SK-N-SH treated with all-trans-retinoic acid at 6 μM for 48 hours (cell line): Measurements from ENCODE around the gene CD274.
"Not testable (repeated sequence)": the region's sequence is repeated elsewhere in the genome, so short reads cannot be mapped to it uniquely, and the experiment has no call there.

ENCODE experiments used
- ATAC-seq: fragments of 200-7000 bp; cut with Tn5 transposase; 3 replicates; pipeline ENCODE4 v1.9.1; 2020; ENCODE audit warnings: mild to moderate bottlenecking, moderate library complexity
- BACH2 ChIP-seq: fragments of 250-450 bp; sonication (Bioruptor Pico); IDR thresholded peaks from 2 replicates; pipeline ENCODE4 v1.9.0; 2021; ENCODE audit warnings: mild to moderate bottlenecking, borderline replicate concordance
- CSDC2 ChIP-seq: fragments of 250-450 bp; sonication (Bioruptor Pico); IDR thresholded peaks from 2 replicates; pipeline ENCODE4 v1.5.0; 2020; ENCODE audit warnings: mild to moderate bottlenecking, moderate library complexity
- ESRRG ChIP-seq: fragments of 250-450 bp; sonication (Bioruptor Pico); IDR thresholded peaks from 2 replicates; pipeline ENCODE4 v1.6.1; 2021; ENCODE audit warnings: mild to moderate bottlenecking
- ISL1 ChIP-seq: fragments of 250-450 bp; sonication (Bioruptor Pico); IDR thresholded peaks from 2 replicates; pipeline ENCODE4 v2.1.2; 2022; ENCODE audit warnings: mild to moderate bottlenecking, moderate library complexity
- OSR1 ChIP-seq: fragments of 250-450 bp; sonication (Bioruptor Pico); IDR thresholded peaks from 2 replicates; pipeline ENCODE4 v1.8.0; 2022; ENCODE audit warnings: moderate library complexity, mild to moderate bottlenecking, inconsistent platforms
- PPARA ChIP-seq: fragments of 250-450 bp; sonication (Bioruptor Pico); IDR thresholded peaks from 2 replicates; pipeline ENCODE4 v1.5.0; 2020; ENCODE audit warnings: mild to moderate bottlenecking, borderline replicate concordance
- RARB ChIP-seq: fragments of 250-450 bp; sonication (Bioruptor Pico); IDR thresholded peaks from 2 replicates; pipeline ENCODE4 v1.8.0; 2021; ENCODE audit warnings: mild to moderate bottlenecking, moderate library complexity
- SNAI2 ChIP-seq: fragments of 250-450 bp; sonication (Bioruptor Pico); IDR thresholded peaks from 2 replicates; pipeline ENCODE4 v1.5.0; 2020; ENCODE audit warnings: mild to moderate bottlenecking, moderate library complexity
- TCF4 ChIP-seq: fragments of 250-450 bp; sonication (Bioruptor Pico); IDR thresholded peaks from 2 replicates; pipeline ENCODE4 v1.8.0; 2021; ENCODE audit warnings: mild to moderate bottlenecking, moderate library complexity, borderline replicate concordance
- TOX ChIP-seq: fragments of 250-450 bp; sonication (Bioruptor Pico); IDR thresholded peaks from 2 replicates; pipeline ENCODE4 v1.8.0; 2021; ENCODE audit warnings: mild to moderate bottlenecking, moderate library complexity, borderline replicate concordance
- ZC3H10 ChIP-seq: fragments of 250-450 bp; sonication (Bioruptor Pico); IDR thresholded peaks from 2 replicates; pipeline ENCODE4 v1.5.1; 2021; ENCODE audit warnings: mild to moderate bottlenecking, moderate library complexity
- ZFP3 ChIP-seq: fragments of 250-450 bp; sonication (Bioruptor Pico); IDR thresholded peaks from 2 replicates; pipeline ENCODE4 v1.5.0; 2020; ENCODE audit warnings: mild to moderate bottlenecking, moderate library complexity
- ZFP30 ChIP-seq: fragments of 450-650 bp; formaldehyde crosslinking; IDR thresholded peaks from 2 replicates; pipeline ENCODE4 v1.5.0; 2022; ENCODE audit warnings: mild to moderate bottlenecking, moderate library complexity
- ZNF70 ChIP-seq: fragments of 450-650 bp; formaldehyde crosslinking; IDR thresholded peaks from 2 replicates; pipeline ENCODE4 v1.5.0; 2020; ENCODE audit warnings: mild to moderate bottlenecking, moderate library complexity
- ZNF8 ChIP-seq: fragments of 450-650 bp; formaldehyde crosslinking; IDR thresholded peaks from 2 replicates; pipeline ENCODE4 v1.5.0; 2020; ENCODE audit warnings: mild to moderate bottlenecking, moderate library complexity
- TF ChIP-seq, protein P1 (sequence below): fragments of 250-450 bp; sonication (Bioruptor Pico); IDR thresholded peaks from 2 replicates; pipeline ENCODE4 v1.5.0; 2020; ENCODE audit warnings: mild to moderate bottlenecking, moderate library complexity
- TF ChIP-seq, protein P2 (sequence below): fragments of 250-450 bp; sonication (Bioruptor Pico); IDR thresholded peaks from 2 replicates; pipeline ENCODE4 v1.5.1; 2020; ENCODE audit warnings: low read depth, mild to moderate bottlenecking, moderate library complexity
- TF ChIP-seq, protein P3 (sequence below): fragments of 250-450 bp; sonication (Bioruptor Pico); IDR thresholded peaks from 2 replicates; pipeline ENCODE4 v1.8.0; 2021; ENCODE audit warnings: low read depth, mild to moderate bottlenecking, moderate library complexity, borderline replicate concordance
- TF ChIP-seq, protein P4 (sequence below): fragments of 250-450 bp; sonication (Bioruptor Pico); IDR thresholded peaks from 2 replicates; pipeline ENCODE4 v1.5.1; 2021; ENCODE audit warnings: mild to moderate bottlenecking, moderate library complexity
- TF ChIP-seq, protein P5 (sequence below): fragments of 250-450 bp; sonication (Bioruptor Pico); IDR thresholded peaks from 2 replicates; pipeline ENCODE4 v1.8.0; 2020; ENCODE audit warnings: mild to moderate bottlenecking, moderate library complexity, borderline replicate concordance

CD274 gene

DNA sequence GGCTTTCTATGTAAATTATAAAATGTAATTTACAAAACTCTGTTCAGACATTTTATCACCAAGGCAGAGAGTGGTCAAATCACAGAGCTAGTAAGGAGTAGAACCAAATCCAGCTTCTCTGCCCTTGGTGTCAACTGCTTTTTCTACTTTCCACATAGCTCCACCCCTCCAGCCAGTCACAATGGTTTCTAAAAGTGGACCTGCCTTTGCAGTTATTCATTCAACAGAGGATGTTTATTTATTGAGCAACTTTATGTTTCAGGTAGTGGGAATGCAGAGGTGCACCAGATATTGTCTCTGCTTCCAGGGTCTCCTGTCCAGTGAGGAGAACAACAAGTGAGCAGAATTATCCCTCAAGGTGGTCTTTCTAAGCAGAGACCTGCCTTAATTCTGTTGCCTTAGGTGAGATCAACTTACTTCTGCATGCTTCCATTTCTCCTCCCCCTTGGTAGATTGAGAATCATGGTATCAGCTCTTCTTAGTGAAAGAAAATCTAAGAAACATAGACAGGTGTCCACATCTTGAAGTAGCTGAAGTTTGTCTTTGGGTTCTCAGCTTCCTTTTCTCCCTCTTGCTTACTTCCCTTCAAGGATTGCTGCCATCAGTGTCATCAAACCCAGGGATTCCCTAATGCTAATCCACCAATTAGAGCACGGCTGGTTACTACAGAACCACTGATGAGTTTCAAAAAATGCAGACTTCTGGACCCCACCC is 42.8 kb downstream of the CD274 start:
- ATAC-seq = no peak

DNA sequence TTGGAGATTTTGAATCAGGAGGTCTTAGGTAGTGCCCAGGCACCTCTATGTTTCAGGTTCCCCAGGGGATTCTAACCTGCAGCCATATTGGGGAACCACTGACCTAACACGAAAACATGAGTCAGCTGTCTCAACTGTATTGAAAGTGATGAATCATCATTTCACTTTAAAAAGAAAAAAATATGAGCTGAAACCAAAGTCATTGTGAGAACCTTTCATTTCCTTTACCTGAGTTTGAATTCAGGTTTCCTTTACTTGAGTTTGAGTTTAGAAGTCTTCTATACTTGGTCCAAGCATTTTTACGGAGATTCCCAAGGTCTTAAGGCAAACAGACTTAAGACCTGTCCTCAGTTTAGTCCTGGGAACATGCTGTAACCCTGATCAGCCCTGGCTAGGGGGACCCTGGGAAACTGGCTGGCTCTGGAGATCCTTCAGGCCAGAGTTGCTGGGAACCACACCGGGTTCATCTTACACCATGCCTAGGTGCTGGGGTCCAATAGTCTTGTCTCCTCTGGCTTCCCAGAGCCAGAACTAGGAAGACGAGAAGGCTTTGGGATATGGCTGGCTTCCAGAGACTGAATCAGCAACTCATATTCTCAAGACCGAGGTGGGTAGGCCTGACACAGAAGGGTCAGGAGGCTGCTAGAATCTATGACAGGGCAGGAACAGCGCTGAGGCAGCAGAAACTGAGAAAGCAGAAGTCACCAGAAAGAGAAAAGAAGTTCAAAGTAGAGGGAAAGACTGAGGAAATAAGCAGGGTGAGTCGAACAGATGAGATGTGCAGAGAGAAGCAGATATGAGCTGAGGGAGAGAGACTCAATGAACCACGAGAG is 43.6 kb downstream of the CD274 start:
- peak; percentile 84 for ATAC-seq
- TF ChIP-seq ZC3H10 = no peak
- TF ChIP-seq OSR1 = no peak
- TF ChIP-seq, protein P1, sequence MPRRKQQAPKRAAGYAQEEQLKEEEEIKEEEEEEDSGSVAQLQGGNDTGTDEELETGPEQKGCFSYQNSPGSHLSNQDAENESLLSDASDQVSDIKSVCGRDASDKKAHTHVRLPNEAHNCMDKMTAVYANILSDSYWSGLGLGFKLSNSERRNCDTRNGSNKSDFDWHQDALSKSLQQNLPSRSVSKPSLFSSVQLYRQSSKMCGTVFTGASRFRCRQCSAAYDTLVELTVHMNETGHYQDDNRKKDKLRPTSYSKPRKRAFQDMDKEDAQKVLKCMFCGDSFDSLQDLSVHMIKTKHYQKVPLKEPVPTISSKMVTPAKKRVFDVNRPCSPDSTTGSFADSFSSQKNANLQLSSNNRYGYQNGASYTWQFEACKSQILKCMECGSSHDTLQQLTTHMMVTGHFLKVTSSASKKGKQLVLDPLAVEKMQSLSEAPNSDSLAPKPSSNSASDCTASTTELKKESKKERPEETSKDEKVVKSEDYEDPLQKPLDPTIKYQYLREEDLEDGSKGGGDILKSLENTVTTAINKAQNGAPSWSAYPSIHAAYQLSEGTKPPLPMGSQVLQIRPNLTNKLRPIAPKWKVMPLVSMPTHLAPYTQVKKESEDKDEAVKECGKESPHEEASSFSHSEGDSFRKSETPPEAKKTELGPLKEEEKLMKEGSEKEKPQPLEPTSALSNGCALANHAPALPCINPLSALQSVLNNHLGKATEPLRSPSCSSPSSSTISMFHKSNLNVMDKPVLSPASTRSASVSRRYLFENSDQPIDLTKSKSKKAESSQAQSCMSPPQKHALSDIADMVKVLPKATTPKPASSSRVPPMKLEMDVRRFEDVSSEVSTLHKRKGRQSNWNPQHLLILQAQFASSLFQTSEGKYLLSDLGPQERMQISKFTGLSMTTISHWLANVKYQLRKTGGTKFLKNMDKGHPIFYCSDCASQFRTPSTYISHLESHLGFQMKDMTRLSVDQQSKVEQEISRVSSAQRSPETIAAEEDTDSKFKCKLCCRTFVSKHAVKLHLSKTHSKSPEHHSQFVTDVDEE = no peak
- TF ChIP-seq, protein P2, sequence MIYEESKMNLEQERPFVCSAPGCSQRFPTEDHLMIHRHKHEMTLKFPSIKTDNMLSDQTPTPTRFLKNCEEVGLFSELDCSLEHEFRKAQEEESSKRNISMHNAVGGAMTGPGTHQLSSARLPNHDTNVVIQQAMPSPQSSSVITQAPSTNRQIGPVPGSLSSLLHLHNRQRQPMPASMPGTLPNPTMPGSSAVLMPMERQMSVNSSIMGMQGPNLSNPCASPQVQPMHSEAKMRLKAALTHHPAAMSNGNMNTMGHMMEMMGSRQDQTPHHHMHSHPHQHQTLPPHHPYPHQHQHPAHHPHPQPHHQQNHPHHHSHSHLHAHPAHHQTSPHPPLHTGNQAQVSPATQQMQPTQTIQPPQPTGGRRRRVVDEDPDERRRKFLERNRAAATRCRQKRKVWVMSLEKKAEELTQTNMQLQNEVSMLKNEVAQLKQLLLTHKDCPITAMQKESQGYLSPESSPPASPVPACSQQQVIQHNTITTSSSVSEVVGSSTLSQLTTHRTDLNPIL (CRISPR knock-in tag) = no peak
- no peak for TF ChIP-seq BACH2 (CRISPR knock-in tag)
- TF ChIP-seq ESRRG (CRISPR knock-in tag) = no peak
- no peak for TF ChIP-seq ZFP30 (CRISPR knock-in tag)
- no peak for TF ChIP-seq TCF4 (CRISPR knock-in tag)
- TF ChIP-seq PPARA (CRISPR knock-in tag) = no peak
- TF ChIP-seq ISL1 (CRISPR knock-in tag) = no peak
- TF ChIP-seq RARB = no peak
- TF ChIP-seq, protein P3, sequence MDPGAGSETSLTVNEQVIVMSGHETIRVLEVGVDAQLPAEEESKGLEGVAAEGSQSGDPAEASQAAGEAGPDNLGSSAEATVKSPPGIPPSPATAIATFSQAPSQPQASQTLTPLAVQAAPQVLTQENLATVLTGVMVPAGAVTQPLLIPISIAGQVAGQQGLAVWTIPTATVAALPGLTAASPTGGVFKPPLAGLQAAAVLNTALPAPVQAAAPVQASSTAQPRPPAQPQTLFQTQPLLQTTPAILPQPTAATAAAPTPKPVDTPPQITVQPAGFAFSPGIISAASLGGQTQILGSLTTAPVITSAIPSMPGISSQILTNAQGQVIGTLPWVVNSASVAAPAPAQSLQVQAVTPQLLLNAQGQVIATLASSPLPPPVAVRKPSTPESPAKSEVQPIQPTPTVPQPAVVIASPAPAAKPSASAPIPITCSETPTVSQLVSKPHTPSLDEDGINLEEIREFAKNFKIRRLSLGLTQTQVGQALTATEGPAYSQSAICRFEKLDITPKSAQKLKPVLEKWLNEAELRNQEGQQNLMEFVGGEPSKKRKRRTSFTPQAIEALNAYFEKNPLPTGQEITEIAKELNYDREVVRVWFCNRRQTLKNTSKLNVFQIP (CRISPR knock-in tag) = no peak
- no peak for TF ChIP-seq CSDC2 (CRISPR knock-in tag)
- TF ChIP-seq, protein P4, sequence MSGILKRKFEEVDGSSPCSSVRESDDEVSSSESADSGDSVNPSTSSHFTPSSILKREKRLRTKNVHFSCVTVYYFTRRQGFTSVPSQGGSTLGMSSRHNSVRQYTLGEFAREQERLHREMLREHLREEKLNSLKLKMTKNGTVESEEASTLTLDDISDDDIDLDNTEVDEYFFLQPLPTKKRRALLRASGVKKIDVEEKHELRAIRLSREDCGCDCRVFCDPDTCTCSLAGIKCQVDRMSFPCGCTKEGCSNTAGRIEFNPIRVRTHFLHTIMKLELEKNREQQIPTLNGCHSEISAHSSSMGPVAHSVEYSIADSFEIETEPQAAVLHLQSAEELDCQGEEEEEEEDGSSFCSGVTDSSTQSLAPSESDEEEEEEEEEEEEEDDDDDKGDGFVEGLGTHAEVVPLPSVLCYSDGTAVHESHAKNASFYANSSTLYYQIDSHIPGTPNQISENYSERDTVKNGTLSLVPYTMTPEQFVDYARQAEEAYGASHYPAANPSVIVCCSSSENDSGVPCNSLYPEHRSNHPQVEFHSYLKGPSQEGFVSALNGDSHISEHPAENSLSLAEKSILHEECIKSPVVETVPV = no peak
- no peak for TF ChIP-seq ZFP3 (CRISPR knock-in tag)
- TF ChIP-seq SNAI2 (CRISPR knock-in tag) = no peak
- TF ChIP-seq TOX (CRISPR knock-in tag) = no peak
- no peak for TF ChIP-seq ZNF8
- TF ChIP-seq, all 23 proteins: peak for 0

More for the DNA sequence above, 42.8 kb downstream of the CD274 start:
- TF ChIP-seq CSDC2 (CRISPR knock-in tag) (no peak), ZNF70 (CRISPR knock-in tag) (no peak), RARB (no peak), TOX (CRISPR knock-in tag) (no peak), ESRRG (CRISPR knock-in tag) (no peak), OSR1 (no peak), TCF4 (CRISPR knock-in tag) (no peak), PPARA (CRISPR knock-in tag) (no peak), ISL1 (CRISPR knock-in tag) (no peak)
- TF ChIP-seq, protein P4 = no peak
- TF ChIP-seq, protein P2 (CRISPR knock-in tag) = no peak
- TF ChIP-seq, protein P5, sequence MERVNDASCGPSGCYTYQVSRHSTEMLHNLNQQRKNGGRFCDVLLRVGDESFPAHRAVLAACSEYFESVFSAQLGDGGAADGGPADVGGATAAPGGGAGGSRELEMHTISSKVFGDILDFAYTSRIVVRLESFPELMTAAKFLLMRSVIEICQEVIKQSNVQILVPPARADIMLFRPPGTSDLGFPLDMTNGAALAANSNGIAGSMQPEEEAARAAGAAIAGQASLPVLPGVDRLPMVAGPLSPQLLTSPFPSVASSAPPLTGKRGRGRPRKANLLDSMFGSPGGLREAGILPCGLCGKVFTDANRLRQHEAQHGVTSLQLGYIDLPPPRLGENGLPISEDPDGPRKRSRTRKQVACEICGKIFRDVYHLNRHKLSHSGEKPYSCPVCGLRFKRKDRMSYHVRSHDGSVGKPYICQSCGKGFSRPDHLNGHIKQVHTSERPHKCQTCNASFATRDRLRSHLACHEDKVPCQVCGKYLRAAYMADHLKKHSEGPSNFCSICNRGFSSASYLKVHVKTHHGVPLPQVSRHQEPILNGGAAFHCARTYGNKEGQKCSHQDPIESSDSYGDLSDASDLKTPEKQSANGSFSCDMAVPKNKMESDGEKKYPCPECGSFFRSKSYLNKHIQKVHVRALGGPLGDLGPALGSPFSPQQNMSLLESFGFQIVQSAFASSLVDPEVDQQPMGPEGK (CRISPR knock-in tag) = no peak

DNA sequence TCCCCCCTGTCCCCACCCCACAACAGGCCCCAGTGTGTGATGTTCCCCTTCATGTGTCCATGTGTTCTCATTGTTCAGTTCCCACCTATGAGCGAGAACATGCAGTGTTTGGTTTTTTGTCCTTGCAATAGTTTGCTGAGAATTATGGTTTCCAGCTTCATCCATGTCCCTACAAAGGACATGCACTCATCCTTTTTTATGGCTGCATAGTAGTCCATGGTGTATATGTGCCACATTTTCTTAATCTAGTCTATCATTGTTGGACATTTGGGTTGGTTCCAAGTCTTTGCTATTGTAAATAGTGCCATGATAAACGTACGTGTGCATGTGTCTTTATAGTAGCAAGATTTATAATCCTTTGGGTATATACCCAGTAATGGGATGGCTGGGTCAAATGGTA is 44.4 kb downstream of the CD274 start:
- not testable (repeated sequence) for ATAC-seq
